DMS 273 treated with DMSO at 0.1 percent for 48 hours (cell line): ENCODE measurements around the gene MSRB2.
"Not testable (repeated sequence)": the region's sequence is repeated elsewhere in the genome, so short reads cannot be mapped to it uniquely, and the experiment has no call there.

Source experiments
- DNase-seq: peaks from one replicate; lab custom pipeline; 2025; lab: John Stamatoyannopoulos, UW

The MSRB2 gene

DNA sequence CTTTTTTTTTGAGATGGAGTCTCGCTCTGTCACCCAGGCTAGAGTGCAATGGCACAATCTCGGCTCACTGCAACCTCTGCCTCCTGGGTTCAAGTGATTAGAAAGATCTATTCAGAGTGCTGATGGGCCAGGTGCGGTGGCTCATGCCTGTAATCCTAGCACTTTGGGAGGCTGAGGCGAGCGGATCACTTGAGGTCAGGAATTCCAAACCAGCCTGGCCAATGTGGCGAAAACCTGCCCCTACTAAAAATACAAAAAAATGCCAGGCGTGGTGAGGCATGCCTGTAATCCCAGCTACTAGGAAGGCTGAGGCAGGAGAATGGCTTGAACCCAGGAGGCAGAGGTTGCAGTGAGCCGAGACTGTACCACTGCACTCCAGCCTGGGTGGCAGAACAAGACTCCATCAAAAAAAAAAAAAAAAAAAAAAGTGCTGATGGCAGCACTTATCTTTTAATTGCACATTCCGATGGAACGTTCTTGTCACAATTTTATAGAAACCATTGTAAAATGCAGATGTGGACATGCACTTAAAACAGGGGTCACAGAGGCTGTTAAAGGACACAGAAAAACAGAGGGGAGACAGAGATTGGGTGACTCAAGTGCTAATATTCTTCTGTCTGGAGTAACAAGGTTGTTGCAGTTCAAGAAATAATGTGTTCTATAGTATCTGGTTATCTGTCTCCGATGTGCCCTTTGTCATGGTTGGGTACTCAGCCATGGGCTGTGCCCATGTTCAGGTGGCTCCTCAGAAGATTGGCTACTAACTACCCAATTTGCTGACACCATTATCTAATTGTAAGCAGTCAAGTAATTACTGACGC lies 25.1 kb upstream of the MSRB2 start:
- not testable (repeated sequence) for DNase-seq

DNA sequence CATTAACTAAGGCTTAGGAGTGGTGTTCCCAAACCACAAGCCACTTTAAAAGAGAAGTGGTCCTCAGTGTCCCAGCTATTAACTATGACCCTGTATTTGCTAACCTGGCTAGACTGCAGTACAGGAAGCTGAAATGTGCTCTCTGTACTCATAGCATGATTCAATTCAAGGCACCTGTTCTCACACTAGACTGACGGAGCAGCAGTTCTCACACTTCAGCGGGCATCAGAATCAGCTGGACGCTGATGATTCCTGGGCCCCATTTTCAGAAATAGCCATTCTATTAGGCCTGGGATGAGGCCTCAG lies 24.5 kb upstream of the MSRB2 start:
- no peak for DNase-seq

DNA sequence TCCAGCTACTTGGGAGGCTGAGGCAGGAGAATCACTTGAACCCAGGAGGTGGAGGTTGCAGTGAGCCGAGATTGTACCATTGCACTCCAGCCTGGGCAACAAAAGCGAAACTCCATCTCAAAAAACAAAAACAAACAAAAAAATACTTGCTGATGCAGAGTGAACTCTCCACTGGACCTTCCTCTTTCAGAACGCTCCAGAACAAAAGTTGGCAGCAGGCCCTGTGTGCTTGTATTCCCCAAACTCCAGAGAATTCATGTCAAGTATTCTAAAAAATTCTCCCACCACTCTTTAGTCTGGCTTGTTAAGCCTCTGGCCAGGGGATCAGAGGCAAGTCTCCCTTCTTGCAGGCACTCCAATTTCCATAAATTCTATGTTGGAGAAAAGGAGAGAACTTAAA lies 22.8 kb upstream of the MSRB2 start:
- not testable (repeated sequence) for DNase-seq

DNA sequence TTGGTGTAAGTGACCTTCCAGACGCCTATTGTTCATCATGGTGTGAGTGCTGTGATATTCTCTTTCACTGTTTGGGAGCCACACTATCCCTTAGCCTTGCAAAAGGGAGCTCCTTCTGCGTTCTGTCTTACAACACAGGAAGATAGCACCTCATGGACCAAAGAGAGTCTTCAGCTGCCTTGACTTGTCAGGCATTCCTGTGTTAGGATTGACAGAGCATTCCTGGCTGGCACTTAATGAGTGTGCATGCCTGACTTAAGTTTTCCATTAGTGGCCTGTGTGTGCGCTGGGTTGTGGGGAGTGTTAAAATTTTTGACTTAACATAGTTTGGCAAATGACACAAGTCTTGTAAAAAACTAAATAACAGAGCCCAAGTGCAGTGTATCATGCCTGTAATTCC lies 21.9 kb upstream of the MSRB2 start:
- DNase-seq, result no peak

DNA sequence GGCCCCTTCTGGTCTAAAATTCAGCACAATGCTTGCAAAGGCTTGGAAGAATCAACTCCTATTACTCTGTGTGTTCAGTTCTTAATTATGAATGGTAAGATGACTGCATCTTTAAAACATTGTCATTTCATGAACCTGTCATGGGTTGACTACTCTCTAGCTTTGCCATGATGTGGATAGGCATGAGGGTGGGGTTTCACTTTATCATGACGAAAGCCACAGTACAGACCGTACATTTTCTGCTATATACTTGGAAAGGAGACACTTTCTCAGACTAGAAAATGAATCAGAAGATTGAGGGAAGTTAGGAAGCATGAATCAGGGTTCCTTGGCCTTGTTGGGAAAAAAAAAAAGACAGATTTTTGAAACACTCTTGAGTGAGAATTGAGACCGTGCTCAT lies 19.7 kb upstream of the MSRB2 start:
- DNase-seq, result no peak

DNA sequence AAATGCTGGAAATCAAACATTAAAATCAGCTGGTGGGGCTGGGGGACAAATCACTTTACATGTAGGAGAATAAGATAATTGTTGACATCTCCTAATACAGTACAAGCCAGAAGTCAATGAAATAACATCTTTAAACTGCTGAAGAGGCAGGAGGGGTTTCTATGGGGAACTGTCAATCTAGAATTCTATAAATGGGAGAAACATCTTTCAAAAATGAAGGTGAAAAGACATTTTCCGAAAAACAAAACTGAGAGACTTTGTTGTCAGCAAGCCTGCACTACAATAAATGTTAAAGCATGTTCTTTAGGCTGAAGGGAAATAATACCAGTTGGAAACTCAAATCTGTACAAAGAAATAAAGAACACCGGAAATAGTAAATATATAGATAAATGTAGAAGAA lies 17.3 kb upstream of the MSRB2 start:
- no peak for DNase-seq

DNA sequence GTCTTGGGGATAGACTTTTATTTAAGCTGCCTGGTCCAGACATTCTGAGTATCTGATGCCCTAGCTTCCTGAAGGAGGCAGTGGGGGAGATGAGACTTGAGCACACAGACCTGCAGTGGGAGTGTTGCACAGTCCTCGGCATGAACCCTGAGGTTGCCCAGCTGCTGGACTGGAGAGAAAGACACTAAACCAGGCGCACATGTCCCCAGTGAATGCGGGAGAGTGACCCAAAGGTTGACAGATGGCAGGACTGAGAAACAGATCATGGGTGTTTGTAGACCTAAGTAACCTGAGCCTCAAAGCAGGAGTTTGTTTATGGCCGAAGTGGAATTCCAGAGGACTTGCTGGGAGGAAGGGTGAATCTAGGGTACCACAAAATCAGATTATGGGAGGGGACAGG lies 15.7 kb upstream of the MSRB2 start:
- DNase-seq, result peak; percentile 37

DNA sequence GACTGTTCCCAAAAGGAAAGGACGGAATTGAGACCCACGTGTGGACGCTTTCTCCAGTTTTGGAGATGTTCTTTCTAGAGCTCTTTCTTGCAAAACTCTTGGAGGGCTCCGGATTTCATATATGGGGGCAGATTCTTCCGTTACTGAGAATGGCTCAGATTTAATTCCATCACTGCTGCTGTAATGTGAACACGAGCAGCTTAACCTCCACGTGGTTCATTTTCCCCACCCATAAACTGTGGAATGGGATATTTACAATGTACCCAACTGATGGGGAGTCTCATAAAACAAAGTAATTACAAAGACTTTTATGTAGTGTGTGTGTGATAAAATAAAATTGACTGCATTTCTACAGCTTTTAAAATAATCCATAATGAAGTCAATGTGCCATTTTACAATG lies 15.1 kb upstream of the MSRB2 start:
- DNase-seq, result no peak

DNA sequence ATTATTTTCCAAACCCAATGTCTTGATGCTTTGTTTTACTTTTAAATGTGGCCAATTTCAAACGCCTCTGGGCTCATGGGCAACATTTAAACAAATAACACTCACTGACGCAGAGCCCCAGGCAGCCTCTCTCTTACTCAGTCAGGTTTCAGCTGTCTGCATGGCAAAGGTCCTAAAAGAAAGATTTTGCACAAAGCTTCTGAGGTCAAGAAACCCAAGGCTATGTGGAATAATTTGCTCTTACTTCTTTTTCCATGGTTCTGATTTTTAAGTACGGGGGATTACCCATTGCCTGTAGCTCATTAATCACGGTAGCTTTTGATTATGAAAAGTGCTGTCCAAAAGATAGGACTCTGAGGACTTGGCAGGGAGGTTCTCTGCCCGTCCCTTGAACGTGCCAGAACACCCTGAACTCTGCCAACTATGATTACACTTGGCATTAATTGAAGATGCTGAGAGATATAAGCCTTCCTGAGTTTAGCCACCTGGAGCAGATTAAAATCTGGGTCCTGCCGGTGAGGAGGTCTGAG lies 14.1 kb upstream of the MSRB2 start:
- DNase-seq, result no peak

DNA sequence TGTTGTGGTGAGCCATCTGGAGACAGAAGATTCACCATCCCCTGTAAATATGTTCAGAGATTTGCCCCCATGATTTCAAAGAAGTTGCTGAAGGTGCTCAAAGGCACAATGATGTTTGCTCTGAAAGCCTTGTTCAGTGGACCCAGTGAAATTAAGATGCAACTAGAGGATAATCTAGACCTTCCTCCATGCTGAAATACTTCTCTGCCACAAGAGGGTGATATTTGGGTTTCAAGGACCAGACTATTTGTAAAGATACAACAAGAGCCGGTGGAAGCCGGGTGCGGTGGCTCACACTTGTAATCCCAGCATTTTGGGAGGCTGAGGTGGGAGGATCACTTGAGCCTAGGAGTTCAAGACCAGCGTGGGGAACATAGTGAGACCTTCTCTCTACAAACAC lies 13.5 kb upstream of the MSRB2 start:
- no peak for DNase-seq

DNA sequence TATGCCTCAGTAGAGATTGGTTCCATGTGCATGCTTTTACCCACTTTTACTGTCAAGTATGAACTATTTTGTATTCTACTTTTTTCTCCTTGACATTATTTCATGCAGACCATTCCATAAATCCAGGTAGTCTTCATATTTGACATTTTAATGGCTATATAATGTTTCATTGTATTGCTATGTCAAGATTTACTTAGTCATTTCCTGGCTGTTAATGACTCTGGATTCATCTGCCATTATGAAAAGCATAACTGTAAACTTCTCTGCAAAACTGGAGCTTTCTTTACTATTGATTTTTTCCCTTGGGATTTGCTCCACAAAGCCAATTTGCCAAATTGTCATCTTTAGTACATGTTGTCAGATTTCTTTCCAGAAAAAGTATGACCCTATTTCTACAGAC lies 6.8 kb upstream of the MSRB2 start:
- no peak for DNase-seq

DNA sequence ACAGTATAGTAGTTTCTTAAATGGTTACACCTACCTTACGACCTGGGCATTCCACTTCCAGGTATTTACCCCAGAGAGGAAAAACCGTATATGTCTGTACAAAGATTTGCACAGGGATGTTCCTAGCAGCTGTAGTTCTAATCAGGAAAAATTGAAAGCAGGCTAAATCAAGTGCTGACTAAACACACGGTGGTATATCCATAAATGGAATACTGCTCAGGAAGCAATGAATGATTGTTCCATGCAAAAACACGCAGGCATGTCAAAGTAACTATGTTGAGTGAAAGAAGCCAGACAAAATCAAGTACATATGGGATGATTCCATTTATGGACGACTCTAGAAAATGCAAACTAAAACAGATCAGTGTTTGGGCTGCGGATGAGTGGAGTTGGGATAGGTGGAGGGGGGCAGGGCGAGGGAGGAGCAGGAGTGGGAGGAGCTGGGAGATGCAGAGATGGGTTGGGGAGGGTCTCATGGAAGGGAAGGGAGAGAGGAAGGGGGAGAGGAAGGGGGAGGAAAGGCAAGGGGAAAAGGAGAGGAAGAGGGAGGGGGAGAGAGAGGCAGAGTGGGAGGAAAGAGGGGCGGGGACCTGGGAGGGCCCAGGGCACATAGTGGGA lies 484 bp upstream of the MSRB2 start:
- no peak for DNase-seq

DNA sequence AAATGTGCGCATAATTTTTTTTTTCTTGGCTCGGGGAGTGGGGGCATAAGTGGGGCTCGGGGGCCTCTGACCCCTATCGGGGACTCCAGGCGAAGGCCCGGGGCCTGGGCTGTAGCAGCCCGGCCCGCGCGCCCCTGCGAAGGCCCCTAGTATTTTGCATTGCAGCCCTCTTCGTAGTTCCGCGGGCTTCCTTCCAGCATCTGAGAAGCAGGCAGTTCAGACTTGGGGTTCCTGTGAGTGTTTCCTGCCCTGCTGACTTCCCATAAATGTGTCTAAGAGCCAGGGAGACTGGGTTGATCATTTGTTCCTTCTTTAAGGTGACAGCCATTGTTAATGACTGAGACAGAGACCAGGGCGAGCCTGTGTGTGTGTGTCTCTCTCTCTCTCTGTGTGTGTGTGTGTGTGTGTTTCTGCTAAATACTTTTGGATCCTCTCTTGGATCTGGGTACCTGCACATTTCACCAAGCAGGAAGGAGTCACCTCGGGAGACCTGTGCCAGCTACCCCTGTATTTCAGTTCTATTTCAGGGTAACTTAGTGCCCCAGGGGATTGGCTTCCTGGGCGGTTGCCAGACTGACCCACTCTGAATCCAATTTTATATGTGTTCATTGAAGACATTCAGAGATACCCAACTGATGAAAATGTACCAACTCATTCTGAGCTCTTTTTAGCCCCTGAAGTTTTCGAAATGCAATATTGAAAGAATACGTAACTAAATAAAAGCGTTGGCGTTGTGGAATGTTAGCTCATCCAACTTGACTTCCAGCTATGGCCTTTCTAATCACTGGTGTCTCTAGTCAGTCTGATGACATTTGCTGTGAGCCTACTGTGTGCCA lies 805 bp downstream of the MSRB2 start:
- DNase-seq, result no peak

DNA sequence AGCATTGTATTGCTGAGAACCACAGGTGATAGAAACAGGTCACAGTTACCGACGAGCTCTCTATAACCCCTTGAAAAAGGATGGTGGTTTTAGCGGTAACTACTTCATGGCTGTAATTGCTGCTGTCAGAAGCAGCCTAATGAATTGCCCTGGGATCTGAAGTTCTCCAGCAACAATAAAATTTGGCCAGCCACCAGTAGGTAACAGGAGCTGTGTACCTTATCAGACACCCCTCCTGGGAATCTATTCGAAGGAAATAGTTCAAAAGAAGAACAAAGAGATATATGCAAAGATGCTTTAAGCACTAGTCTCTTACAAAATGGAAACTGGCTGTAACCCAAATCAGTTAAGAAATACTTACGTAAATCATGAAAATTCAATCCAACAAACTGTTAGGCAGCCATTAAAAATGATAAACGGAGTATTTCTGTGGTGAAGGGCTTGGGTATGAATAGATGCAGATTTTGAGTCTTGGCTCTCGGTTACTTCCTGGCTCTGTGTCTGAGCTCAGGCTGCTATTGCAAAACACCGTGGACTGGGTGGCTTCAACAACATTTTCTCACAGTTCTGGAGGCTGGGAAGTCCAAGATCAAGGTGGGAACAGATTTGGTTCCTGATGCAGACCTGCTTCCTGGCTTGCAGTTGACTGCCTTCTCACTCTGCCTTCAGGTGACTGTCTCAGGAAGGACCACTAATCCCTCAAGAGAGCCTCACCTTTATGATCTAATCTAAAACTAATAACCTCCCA lies 1.6 kb downstream of the MSRB2 start:
- peak; percentile 26 for DNase-seq

DNA sequence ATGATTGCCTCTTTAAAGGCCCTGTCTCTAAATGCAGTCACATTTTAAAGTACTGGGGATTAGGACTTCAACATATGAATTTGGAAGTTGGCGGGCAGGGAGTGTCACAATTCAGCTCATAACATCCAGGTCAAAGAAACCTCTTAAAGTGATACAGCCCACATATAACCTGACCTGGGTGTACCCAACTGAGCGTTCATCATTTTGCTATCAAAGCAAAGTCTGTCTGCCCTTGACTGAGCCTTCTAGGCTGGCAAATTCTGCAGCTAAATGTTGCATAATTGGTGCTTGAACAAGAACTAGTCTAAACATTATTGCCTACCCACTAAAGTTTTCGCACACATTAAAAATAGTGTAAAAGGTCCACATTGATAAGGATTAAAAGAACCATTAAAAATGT lies 3.7 kb downstream of the MSRB2 start:
- DNase-seq, result no peak

DNA sequence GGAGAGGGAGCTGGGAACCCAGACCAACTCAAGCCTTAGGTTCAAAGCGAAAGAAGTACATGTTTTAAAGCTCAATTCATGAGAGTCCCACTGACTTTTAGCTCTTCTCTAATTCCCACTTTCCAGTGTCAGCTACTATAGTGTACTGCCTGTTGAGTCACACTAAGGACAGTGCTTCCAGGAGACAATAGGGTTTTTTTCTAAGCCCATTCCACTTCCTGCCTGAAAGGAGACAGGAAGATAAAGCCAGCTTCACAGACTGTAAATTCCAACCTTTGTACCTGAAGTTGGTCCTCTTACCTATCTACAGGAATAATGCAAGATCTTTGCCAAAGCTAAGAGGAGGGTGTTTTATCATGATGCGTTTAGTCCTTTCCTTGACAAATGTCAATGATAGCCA lies 4.4 kb downstream of the MSRB2 start:
- no peak for DNase-seq

DNA sequence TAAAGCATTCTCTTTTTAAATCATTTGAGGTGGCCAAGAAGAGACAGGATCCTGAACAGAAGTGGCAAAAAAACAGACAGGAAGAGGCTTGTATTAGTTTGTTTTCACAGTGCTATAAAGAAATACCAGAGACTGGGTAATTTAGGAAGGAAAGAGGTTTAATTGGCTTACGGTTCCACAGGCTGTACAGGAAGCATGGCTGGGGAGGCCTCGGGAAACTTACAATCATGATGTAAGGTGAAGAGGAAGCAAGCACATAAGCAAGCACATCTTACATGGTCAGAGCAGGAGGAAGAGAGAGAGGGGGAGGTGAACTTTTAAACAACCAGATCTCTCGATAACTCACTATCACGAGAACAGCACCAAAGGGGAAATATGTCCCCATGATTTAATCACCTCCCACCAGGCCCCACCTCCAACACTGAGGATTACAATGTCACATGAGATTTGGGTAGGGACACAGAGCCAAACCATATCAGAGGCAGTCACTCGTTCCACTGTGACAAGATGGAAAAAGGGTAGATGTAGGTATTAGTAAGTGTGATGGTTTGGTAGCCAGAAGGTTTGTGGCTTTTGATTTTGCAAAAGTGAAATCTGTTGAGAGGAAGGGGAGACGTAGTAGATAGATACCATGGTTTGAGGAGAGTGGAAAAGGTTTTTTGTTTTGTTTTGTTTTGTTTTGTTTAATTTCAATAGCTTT lies 5.1 kb downstream of the MSRB2 start:
- no peak for DNase-seq

DNA sequence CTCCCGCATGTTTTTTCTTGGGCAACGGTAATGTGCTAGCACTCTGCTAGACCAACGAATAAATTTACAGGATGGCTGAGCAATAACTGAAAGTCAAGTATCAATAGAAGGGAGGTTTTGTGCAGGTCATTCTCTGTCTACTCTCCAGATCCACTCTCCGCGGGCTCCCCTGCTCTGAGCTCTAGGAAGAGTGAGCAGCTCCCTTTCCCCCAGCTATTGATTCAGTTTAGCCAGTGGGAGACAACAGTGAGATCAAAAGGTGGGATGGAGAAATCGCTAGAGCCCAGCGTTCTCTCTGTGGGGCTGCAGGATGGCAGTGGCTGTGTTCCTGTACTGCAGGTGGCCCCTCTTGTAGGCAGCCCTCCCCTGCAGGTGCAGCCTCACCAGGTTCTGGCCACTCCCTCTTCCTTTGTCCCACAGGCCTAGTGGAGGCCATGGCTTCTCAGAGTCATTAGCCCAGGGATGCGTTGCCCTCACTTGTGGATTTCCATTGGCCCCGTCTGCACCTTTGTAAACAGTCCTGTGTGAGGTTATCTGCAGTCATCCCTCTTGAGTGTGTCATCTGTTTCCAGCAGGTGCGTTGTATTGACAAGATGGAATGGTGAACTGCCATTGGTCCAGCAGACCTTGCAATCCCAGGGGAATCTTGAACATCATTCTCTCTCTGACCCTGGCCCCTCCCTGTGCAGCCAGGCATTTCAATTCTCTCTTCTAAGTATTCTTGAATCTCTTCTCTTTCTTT lies 11.1 kb downstream of the MSRB2 start:
- DNase-seq, result no peak

DNA sequence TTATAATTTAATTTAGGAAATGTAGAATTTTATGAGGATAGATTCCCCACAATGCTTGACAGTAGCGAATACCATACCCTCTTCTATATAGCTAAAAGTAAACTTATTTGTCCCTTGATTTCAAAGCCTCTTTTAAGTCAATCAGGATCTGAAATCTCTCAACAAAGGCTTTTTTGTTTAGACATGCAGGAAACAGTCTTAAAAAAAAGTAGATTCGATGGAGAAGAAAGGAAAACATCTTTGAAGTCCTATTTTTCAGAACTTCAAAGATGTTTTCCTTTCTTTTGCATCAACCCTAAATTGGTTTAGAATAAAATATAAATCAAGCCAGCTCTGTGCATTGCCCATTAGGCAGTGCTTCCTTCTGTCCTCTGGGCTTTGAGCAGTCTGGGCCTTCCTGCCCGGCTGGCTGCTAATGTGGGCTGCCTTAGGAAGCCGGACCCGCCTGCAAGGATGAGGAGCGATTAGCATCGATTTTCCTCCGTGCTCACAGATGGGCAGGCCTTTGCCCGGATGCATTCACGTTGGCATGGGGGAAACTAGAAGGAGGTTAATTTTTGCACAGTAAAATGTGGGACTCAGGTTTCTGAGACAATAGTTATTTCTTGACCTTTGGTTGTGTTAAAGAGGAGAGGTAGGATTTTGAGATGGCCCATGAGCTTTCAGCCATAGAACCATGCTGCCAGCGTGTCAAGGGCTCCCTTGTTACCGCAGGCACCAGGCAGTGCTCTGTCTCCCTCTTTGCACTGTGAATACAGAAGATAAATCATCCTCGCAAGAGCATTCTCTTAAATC lies 15.5 kb downstream of the MSRB2 start:
- no peak for DNase-seq
